Mucosa of descending colon (tissue), 3 donors: ENCODE data around the gene ANXA4. TPM values are rescaled to one million over a fixed set of nuclear protein-coding genes. Genes with fewer than 3 reads are reported as not detected.
"Not testable (repeated sequence)": the region's sequence is repeated elsewhere in the genome, so short reads cannot be mapped to it uniquely, and the experiment has no call there.

Source experiments
- ATAC-seq: fragments of 200-7000 bp; cut with Tn5 transposase; one replicate; pipeline ENCODE4 v1.9.1; 2020; ENCODE audit warnings: mild to moderate bottlenecking, moderate library complexity
- DNase-seq, 3 donors: peaks; one replicate each; pipeline ENCODE4 v3.0.0-alpha.2; 2020
- H3K36me3 ChIP-seq: fragments of 200-600 bp; one replicate; pipeline ENCODE4 v1.8.0; 2021; ENCODE audit warnings: low read depth, mild to moderate bottlenecking
- H3K4me1 ChIP-seq: fragments of 200-600 bp; one replicate; pipeline ENCODE4 v1.8.0; 2021; ENCODE audit warnings: low read depth, mild to moderate bottlenecking
- H3K4me3 ChIP-seq: fragments of 200-600 bp; one replicate; pipeline ENCODE4 v1.8.0; 2021; ENCODE audit warnings: mild to moderate bottlenecking
- H3K9me3 ChIP-seq: fragments of 200-600 bp; one replicate; pipeline ENCODE4 v1.8.0; 2021; ENCODE audit warnings: mild to moderate bottlenecking
- intact Hi-C, 2 donors: fragments of 100-400 bp; cut with DNase I in 1 of 2; cut with micrococcal nuclease in 1 of 2; formaldehyde crosslinking; loops; one replicate each; pipeline versions ENCODE4 v1.11.0 to v1.11.1; 2022; cut with DNase I, micrococcal nuclease
- total RNA-seq, 3 donors: library from RNA; stranded (reverse); fragmentation: NEBNext Ultra II Directional in 2 of 3; extraction: Animal tissue kit (Norgen Biotek cat#: 25700) in 2 of 3; gene quantifications; one replicate each; pipeline versions ENCODE4 v1.2.1 to v1.2.4, GENCODE V29; 2021 to 2023
- TF ChIP-seq, protein P1 (sequence below): fragments of 200-600 bp; IDR thresholded peaks from one replicate; pipeline ENCODE4 v1.8.0; 2022; ENCODE audit warnings: antibody characterized with exemption, mild to moderate bottlenecking
- donor health status: DM: no; HTN: no; CAD: no; lungs with moderate emphysema.
- donor health status: DM: no; HTN: no; CAD: no.
- donor health status: DM: no; HTN: yes; CAD: no.

The ANXA4 gene
- total RNA-seq, 3 donors from 2014 or later, result 176 to 345 (median 228) TPM

DNA sequence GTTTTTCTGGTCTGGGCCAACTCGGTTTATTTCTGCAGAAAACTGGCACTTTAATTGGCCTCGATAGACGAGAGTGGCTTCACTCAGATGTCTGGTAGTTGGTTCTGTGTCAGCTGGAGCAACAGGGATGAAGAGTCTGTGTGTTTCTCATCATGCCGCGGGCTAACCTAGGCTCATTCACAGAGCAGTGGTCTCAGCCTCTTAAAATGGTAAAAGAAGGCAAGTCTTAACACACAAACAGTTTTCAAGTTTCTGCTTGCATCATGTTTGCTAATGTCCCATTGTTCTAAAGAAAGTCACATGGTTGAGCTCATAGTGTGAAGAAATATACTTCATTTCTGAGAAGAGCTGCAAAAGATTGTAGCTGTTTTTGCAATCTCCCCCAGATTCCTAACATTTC is 37.5 kb upstream of the ANXA4 start:
- ATAC-seq (no peak), DNase-seq (no peak)
- Histone ChIP-seq H3K4me3 (no peak overlapping the region), H3K36me3 (no peaks in the 10 kb centered on the region), H3K9me3 (no peaks in the 10 kb centered on the region), H3K4me1 (no peaks in the 10 kb centered on the region)
- TF ChIP-seq, protein P1, sequence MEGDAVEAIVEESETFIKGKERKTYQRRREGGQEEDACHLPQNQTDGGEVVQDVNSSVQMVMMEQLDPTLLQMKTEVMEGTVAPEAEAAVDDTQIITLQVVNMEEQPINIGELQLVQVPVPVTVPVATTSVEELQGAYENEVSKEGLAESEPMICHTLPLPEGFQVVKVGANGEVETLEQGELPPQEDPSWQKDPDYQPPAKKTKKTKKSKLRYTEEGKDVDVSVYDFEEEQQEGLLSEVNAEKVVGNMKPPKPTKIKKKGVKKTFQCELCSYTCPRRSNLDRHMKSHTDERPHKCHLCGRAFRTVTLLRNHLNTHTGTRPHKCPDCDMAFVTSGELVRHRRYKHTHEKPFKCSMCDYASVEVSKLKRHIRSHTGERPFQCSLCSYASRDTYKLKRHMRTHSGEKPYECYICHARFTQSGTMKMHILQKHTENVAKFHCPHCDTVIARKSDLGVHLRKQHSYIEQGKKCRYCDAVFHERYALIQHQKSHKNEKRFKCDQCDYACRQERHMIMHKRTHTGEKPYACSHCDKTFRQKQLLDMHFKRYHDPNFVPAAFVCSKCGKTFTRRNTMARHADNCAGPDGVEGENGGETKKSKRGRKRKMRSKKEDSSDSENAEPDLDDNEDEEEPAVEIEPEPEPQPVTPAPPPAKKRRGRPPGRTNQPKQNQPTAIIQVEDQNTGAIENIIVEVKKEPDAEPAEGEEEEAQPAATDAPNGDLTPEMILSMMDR, result no peak
- intact Hi-C loops, result no loop called here

DNA sequence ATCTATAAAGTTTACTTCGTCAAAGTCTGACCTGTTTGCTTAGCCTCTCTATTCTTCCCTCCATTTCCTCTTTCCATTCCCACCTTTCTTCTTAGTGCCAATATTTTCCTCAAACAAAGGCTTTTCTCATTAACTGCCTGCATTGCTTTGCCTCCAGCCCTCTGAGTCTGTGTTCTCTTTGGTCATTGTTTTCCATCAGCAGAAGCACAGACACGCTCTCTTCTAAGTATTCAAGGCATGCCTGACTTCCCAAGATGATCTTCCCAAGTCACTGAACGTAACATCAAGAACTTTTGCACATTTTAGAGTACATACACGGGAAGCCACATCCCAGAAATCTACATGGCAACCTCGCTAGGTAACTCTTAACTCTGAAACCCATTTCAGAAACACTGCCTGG is 32.6 kb upstream of the ANXA4 start:
- DNase-seq, result no peak
- intact Hi-C loops, result no loop called here

DNA sequence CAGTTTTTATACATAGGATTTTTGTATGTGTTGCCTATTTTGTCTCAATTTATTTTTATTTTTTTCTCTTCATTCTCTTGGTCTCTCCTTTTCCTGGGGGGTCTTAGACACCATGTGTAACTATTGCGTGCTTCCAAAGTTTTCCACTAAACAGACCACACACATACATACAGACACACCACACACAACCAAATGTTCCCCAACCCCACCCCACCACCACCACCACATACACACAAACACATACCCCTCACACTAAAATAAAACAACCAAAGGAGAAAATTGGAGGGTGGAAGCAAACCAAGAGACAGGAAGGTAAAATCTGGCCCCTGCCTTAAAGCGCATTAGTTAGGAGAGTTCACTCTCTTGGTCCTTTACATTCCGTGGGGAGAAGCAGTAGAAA is 30.0 kb upstream of the ANXA4 start:
- Histone ChIP-seq H3K36me3 (no peaks in the 10 kb centered on the region), H3K9me3 (no peaks in the 10 kb centered on the region), H3K4me3 (no peak overlapping the region), H3K4me1 (no peaks in the 10 kb centered on the region)
- DNase-seq (no peak), ATAC-seq (no peak)
- TF ChIP-seq, protein P1, result no peak
- intact Hi-C loops, result loop anchor here in 1 of 2 donors (10.0 kb wide), 1 partner anchor 147 kb away; no protein-coding TSS in a partner anchor

More for the DNA sequence above, 32.6 kb upstream of the ANXA4 start:
- no peak for ATAC-seq
- Histone ChIP-seq H3K4me3 (no peak overlapping the region), H3K36me3 (no peaks in the 10 kb centered on the region), H3K9me3 (no peaks in the 10 kb centered on the region), H3K4me1 (no peaks in the 10 kb centered on the region)
- TF ChIP-seq, protein P1, result no peak

DNA sequence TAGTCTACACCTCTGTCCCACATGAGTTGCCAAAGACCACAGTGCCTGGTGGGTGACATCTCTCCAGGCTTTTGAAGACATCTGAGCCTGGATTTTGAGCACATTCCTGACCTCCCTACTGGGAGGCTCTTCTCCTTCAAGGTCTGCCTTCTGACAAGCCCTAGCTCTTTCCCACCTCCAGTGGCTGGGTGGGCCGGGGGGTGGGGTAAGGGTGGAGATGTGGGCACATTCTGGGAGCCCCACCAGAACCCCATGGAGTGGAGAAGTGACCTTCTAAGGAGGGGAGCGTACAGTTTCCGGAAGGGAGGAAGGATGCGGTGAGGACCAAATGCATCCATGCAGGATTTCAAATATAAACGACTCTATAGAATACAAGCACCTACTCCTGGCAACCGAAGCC is 27.9 kb upstream of the ANXA4 start:
- no peaks in the 10 kb centered on the region for H3K4me1 ChIP-seq
- H3K4me3 ChIP-seq, result no peak overlapping the region
- intact Hi-C loops, result loop anchor here (2.0 to 10.0 kb wide), 2 partner anchors 149 to 155 kb away; no protein-coding TSS in a partner anchor
- DNase-seq (no peak), ATAC-seq (no peak)
- no peaks in the 10 kb centered on the region for H3K9me3 ChIP-seq
- H3K36me3 ChIP-seq, result no peaks in the 10 kb centered on the region
- TF ChIP-seq, protein P1, result no peak

DNA sequence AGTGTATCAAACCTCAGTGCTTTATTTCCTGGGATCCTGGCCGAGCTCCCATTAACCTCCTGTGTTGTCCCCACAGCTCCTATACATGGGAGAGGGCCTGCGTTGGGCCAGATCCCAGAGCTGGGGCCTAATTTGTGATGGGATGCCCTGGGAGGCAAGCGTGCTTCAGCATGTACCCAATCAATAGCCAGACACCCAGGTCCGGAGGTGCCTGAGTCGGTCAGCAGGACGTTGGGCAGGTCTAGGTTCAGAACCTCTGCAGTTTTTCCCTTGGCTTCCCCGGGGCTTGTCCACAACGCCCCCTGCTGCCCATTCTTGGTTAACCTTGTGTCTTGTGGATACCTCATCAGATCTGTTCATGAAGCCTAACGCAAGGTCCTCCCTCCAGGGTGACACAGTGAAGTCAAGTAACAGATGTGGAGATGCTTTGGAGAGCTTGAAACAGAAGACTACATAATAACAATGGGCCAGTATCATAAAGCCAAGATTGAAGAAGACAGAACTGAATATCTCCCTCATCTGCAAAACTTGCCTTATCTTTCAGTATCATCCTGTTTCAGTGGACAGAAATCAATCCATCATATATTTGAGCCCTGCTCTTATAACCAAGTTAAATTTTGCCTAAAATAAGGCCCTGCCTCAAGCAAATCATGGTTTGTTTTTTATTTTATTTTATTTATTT is 27.3 kb upstream of the ANXA4 start:
- peak; percentile 98 for ATAC-seq
- not testable (repeated sequence) for H3K36me3 ChIP-seq, H3K4me1 ChIP-seq, H3K4me3 ChIP-seq, H3K9me3 ChIP-seq
- TF ChIP-seq, protein P1, result peak; percentile 56
- peak; percentile 75 to 98 (median 88) for DNase-seq
- intact Hi-C loops, result loop anchor here (2.0 to 10.0 kb wide), 2 partner anchors 150 to 156 kb away; no protein-coding TSS in a partner anchor
